ENCODE measurements around the gene BIRC2.

The BIRC2 gene

DNA sequence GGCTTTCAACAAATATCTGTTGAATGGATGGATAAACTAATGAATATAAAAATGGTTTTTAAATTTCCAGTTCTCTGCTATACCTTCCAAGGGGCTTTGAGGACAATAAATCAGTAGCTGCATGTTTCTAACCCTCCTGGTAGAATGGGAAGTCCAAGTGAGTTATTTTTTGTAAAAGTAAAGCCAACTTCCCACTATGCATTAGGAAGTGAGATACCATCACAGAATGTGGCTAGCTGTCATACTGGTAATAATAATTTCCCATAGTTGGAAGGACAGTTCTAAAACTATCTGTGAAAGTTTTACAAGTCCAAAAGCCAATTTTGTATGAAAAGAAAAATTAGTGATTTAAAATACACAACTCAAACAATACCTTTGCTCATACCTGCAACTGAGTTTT lies 55.5 kb downstream of the BIRC2 start:
- DNase-seq = no peak

DNA sequence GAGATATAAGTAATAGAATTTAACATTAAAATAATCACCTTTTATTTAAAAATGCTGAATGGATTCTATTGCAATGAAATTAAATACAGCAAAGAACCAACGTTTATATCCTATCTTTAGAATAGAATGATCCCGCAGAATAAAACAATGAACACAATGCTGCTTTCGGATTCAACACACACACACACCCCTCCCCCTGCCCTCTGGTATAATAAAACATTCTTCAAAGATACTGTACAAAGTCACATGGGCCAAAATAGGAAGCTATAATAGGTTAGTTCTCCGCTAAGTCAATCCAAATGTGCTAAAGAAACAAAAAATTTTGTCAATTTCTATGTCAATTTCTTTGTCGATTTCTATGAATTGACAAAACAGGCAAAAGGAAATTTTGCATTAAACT lies 58.5 kb downstream of the BIRC2 start:
- no peak for DNase-seq

DNA sequence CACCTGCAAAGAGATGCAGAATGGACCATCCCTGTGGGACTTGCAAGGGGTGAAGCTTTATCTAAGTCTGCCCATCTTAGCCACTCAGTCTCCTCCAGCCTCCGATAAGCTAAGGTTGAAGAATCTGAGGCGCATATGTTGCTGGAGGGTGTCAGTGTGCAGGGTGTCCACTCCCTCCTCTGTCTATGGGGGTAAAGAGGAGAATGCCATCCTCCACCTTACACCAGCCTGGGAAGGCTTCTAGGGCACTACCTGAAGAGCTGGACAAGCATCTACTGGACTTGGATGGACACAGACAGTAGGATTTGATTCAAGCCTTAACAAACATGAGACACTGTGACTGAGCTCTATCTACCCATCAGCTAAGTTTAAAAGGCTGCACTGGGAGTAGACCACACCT lies 59.1 kb downstream of the BIRC2 start:
- no peak for DNase-seq

DNA sequence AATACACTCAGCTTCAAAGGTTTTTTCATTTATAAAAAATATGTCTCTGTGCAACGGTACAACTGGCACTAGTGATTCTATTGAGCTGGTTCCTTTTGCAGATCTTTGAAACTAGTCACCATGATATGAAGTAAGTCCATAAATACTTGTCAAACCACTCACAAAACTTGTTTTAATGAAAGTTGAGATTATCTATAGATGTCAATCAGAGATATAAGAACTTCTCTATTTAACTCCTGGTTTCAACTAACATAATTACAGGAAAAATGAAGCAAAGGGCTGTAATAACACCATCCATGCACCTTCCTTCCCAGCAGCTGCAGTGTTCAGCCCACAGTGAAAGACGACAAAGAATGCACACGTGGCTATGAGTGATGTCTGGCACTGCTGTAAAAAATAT lies 60.9 kb downstream of the BIRC2 start:
- no peak for DNase-seq

DNA sequence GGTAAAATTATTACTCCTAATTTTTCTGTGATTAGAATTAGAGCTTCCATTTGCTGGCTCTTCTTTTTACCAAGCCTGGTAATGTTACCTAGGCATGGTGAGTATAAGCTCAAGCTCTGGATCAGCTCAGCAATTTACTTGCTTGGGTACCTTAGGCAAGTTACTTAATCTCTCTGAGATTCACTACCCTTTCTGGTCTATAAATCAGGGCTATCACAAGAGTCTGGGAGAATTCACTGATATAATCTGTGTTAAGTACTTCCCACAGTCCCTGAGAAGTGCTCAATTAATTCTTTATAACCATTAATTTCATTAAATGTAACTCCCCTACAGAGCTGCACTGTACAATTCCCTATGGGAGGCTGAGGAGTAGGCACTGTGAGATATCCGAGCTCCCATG lies 61.3 kb downstream of the BIRC2 start:
- no peak for DNase-seq

DNA sequence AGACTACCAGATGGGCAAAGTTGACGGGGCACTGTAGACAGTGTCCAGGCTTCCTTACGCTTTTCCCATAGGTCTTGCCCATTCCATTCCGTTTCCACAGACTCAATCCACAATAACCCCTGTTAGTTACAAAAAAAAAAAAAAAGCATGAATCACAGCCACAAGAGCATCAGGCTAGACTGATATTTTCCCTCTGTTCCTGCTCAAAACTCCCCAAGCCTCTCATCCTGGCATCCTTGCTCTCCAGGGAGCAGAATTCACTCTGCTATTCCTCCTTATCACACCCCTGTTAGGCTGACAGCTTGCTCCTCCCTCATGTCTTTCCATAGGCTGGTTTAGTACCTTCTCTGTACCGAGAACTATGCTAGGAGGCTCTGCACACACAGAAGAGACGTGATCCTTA lies 63.4 kb downstream of the BIRC2 start:
- peak; percentile 83 for DNase-seq

DNA sequence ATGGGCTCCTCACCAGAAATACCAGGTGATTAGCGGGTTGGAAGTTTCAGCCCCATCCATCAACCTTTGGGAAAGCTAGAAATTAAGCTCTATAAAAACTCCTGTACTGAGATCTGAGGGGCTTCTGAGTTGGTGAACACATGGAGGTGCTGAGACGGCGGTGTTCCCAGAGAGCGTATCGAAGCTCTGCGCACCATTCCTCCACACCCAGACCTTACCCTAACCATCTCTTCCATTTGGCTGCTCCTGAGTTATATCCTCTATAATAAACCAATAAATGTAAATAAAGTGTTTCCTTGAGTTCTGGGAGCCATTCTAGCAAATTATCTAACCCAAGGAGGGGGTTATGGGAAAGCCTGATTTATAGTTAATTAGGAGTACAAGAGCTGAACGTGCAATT lies 64.1 kb downstream of the BIRC2 start:
- DNase-seq = no peak

DNA sequence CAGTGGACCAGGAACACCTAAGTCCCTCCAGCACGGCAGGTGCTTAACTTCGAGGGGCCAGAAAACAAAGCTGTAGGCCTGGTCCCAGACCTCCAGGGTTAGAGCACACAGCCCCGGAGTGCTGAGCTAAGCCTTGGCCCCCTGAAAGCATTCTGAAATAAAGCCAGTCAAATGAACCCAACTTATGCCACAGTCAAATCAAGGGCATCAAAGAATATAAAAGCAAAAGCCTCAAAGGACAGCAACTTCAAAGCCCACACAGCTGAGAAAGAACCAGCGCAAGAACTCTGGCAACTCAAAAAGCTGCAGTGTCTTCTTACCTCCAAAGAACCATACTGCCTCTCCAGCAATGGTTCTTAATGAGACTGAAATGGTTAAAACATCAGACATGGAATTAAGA lies 66.5 kb downstream of the BIRC2 start:
- no peak for DNase-seq

DNA sequence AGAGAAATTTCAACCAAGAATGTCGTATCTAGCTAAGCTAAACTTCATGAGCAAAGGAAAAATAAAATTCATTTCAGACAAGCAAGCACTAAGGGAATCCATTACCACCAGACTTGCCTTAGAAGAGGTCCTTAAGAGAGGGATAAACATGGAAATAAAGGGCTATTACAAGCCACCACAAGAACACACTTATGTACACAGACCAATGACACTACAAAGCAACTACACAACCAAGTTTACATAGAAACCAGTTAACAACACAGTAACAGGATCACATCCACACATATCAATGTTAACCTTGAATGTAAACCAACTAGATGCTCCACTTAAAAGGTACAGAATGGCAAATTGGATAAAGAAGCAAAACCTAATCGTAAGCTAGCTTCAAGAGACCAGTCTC lies 67.5 kb downstream of the BIRC2 start:
- no peak for DNase-seq

DNA sequence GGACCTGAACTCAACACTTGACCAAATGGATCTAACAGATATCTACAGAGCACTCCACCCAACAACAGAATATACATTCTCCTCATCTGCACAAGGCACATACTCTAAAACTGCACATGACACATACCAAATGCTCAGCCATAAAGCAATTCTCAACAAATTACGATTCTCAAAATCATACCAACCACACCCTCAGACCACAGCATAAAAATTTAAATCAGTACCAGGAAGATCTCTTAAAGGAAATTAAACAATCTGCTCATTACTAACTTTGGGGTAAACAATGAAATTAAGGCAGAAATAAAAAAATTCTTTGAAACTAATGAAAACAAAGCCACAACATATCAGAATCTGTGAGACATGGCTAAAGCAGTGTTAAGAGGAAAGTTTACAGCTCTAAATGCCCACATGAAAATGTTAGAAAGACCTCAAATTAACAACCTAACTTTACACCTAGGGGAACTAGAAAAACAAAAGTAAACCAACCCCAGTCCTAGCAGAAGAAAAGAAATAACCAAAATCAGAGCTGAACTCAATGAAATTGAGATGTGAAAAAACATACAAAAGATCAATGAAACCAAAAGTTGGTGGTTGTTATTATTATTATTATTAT lies 68.4 kb downstream of the BIRC2 start:
- DNase-seq = no peak

DNA sequence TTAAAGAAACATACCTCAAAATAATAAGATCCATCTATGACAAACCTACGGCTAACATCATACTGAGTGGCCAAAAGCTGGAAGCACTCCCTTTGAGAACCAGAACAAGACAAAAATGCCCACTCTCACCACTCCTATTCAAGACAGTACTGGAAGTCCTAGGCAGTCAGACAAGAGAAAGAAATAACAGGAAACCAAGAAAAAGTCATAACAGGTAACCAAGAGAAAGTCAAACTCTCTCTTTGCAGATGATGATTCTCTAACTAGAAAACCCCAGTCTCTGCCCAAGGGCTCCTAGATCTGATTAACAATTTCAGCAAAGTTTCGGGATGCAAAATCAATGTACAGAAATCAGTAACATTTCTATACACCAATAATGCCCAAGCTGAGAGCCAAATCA lies 70.0 kb downstream of the BIRC2 start:
- no peak for DNase-seq

DNA sequence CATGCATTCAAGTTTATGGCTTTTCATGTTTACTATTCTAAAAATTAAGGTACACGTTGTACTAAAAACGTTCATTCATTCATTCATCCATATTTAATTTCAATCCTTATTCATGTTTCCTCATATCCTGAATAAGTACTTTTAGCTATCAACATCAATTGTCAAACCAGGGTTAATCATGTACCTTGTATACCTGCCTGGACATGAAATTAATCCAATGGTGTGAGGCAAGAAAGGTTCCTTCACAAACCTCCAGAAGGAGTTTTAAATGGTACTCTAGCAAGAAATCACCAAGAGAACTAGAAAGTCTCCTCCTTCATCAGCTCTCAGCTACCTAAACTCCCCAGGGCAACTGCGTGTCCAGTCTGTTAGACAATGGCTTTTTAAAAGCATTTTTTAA lies 72.2 kb downstream of the BIRC2 start:
- DNase-seq = no peak

DNA sequence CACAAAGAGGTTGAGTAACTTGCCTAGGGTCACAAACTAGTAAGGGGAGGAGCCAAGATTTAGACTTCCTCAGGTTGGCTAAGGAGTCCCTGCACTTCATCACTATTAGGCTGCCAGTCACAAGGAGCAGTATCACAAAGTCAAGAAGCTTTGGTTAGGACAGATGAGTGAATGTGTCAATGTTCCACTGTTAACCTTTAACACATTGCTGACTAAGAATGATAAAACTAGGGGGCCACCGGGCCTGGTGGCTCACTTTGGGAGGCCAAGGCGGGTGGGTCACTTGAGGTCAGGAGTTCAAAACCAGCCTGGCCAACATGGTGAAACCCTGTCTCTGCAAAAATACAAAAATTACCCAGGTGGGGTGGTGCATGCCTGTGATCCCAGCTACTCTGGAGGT lies 73.5 kb downstream of the BIRC2 start:
- DNase-seq = no peak

DNA sequence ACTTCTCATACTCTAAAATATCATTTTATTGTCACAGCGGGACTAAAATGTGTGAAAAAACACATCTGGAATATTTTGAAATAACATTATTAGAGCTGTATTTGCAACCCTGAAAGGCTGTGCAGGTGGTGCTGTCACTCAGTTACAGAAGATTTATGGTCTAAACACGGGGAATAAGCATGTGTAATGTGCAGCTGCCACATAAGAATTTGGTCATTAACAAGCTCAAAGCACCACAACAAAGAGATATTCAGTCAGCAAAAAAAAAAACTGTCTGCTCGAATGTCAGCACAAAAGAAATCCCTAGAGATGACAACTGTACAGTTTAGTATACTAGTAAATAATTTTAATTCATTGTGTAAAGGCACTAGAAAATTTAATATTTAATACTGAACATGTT lies 74.2 kb downstream of the BIRC2 start:
- DNase-seq = no peak

DNA sequence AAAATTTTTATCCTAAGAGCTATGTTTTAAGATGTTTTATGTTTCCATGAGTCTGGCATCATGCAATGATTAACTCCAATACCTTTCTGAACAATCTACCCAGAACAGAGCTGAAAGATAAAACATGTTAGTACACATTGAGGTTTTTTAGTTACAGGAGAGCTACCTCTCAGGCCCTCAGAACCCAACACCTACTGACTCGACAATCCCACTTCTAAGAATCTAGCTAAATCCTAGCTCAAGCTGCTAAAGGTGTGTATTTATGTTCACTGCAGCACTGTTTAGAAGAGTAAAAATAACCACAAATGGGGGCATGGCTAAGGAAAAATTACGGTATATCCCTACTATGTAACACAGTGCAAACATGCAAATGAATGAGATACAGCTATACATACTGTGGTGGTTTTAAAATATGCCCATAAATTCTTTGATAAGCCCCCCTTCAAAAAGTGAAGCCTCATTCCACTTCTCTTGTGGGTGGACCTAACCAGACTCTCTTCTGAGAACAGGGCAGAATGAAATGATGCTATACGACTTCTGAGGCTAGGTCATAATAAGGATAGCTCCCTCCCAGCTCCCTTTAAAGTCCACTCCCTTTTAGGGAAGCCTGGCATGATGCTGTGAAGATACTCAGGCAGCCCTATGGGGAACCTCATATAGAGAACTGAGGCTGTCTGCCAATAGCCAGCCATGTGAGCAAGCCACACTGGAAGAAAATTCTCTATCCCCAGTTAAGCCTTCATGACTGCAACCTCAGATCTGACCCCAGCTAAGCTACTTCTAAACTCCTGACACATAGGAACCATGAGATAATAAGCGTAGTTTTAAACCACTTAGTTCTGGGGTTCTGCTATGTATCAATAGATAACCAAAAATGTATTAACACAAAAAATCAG lies 76.1 kb downstream of the BIRC2 start:
- no peak for DNase-seq

DNA sequence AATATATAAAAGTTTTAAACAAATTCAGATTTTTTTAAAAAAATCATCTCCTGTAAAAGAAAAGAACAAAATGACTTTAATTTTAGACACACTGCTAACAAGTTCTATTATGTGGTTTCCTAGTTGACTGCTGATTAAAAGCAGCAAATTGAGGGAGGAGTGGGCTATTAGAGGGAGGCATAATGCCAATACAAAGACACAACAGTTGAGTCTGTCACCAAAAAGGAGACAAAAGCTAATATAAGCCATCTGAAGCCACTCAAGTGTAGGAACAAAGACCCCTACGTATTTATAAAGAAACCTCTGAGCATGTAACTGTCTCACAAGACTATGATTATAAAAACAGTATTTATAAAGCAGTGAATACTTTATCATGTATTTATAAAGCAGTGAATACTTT lies 76.9 kb downstream of the BIRC2 start:
- no peak for DNase-seq

DNA sequence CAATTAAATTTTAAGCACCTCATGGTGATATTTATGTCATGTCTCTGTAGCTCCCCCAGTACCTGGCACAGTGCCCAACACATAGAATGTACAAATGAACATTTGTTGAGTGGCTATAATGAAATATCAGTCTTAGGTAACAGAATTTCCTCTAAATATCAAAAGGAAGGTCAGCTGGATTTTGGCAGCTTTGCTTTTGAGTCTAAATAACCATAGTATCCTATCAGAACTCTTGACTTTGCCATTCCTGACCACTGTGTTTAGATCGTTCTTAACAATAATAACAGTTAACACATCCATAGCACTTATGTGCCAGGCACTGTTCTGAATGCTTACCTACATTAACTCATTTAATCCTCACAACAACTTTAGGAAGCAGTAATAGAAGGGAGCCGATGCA lies 79.0 kb downstream of the BIRC2 start:
- no peak for DNase-seq

DNA sequence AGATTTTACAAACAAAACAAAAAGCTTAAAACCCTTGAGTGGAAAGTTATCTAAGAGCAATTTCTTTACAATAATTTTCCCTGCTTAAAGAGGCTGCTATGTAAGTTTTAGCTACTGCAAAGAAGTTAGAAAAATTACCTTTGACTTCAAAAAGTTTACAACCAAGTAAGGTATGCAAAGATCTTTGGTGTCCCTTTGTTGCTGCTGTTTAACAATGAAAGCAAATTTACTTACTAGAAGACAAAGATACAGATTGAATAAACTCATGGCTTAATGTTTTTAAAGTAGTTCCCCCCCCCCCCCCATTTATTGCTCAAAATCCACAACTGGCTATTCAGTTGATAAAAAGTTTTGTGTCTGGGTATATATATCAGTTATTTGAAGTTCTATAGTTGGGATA lies 79.6 kb downstream of the BIRC2 start:
- no peak for DNase-seq

DNA sequence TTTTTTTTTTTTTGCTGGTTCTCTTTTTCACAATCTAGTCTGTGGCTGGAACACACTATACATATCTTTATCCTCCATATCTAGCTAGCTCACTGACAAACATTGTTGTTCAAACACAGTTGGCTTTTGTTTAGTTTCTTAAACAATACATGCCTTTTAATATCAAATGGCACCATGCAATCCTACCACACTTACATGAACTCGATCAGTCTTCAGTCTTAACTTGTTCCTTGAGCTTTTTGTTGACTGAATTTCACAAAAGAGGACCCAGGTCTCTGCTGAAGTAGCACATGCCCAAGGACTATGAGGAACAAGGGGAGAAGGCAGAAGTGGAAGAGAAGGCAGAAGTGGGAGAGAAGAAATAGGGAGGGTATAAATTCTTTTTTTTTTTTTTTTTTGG lies 80.1 kb downstream of the BIRC2 start:
- no peak for DNase-seq
